Measurements from ENCODE around the gene CFAP43.
"Not testable (repeated sequence)": the region's sequence is repeated elsewhere in the genome, so short reads cannot be mapped to it uniquely, and the experiment has no call there.

CFAP43 gene

DNA sequence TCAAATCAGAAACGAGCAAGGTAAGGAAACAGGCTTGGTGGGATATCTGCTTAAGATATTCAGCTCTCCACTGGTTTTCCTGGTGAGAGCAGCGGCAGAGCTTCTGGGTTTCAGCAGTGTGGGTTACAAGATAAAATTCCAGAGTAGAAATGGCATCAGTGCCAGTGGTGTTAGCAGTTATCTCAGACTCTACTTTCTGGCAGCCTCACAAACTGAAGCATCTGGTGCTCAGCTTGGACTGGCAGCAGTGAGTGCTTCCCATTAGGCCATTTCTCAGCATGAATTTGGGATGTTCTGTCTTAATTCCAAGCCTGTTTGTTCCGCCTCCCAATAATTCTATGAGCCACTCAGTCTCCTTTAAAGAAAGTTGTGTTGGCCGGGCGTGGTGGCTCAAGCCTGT, 29.9 kb upstream of the CFAP43 start:
- Mint-ChIP-seq H3K9me3 (no peaks in the 10 kb centered on the region), H3K36me3 (peaks cover 50% of the 10 kb centered on the region), H3K4me3 (peak overlapping the region; percentile 81), H3K27ac (peak overlapping the region; percentile 97), H3K4me1 (peaks cover 79% of the 10 kb centered on the region), H3K27me3 (no peaks in the 10 kb centered on the region)

DNA sequence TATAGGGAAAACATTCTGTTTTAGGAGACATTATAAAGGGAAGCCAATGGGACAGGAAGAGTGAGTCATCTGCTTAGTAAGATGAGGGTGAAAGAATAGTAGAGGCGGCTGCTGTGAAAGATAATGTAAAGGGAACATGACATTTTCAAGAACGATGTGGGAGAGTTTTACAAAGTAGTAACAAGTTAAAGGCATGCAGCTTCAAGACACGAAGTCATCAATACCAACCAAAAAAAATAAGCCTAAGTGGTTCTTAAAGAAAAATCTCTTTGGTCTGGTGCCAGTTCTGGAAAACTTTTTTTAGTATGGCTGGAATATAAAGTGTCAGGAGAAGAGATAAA, 28.6 kb upstream of the CFAP43 start:
- peak overlapping the region; percentile 97 for H3K27ac Mint-ChIP-seq
- no peaks in the 10 kb centered on the region for H3K27me3 Mint-ChIP-seq
- H3K9me3 Mint-ChIP-seq, result no peaks in the 10 kb centered on the region
- H3K4me3 Mint-ChIP-seq, result peak overlapping the region; percentile 81
- H3K4me1 Mint-ChIP-seq, result peaks cover 81% of the 10 kb centered on the region
- H3K36me3 Mint-ChIP-seq, result peaks cover 43% of the 10 kb centered on the region

DNA sequence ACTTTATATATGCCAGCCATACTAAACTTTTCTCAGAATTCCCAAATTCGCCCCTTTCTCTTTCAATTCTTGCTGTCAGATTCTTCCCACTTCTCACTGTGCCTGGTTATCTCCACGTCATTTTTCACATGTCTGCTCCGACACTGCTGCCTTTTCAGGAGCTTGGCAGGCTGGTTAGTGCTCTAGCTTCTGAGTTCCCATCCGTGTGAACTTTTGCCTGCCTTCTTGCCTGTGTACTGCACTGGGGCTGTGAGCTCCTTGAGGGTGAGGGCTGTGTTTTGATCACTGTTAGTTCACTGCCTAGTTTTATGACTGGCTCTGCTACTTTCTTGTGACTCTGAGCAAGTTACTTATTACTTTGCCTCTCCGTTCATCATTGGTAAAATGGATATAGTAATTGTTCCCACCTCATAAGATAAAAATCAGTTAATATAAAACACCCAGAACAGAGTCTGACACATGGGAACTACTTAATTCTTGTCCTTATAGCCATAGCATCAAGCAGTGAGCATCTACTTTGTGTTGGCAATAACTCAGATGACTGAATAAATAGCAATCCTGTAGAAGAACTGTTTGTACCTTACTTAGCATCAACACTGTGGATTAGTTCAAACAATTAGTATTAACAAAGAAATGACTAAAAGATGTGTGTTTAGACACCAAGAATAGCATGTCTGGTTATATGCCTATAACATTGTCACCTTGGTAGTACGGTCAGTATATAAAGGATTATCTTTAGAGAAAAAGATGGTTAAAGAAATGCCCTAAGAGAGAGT, 28.0 kb upstream of the CFAP43 start:
- H3K27ac Mint-ChIP-seq, result peak overlapping the region; percentile 97
- H3K4me1 Mint-ChIP-seq, result peaks cover 77% of the 10 kb centered on the region
- no peaks in the 10 kb centered on the region for H3K27me3 Mint-ChIP-seq
- H3K9me3 Mint-ChIP-seq, result no peaks in the 10 kb centered on the region
- H3K4me3 Mint-ChIP-seq, result peak overlapping the region; percentile 81
- H3K36me3 Mint-ChIP-seq, result peaks cover 38% of the 10 kb centered on the region

DNA sequence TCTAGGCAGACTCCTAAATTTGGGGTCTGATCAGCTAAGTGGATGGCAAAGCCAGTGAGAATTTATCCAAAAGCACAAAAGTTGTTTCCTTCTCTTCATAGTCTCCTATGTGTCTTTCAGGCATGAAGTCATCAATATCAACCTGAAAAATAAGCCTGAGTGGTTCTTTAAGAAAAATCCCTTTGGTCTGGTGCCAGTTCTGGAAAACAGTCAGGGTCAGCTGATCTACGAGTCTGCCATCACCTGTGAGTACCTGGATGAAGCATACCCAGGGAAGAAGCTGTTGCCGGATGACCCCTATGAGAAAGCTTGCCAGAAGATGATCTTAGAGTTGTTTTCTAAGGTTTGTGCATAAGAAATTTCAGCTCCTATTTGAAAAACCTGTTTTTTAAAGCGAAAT, 27.3 kb upstream of the CFAP43 start:
- H3K27ac Mint-ChIP-seq, result peak overlapping the region; percentile 97
- no peaks in the 10 kb centered on the region for H3K9me3 Mint-ChIP-seq
- peak overlapping the region; percentile 81 for H3K4me3 Mint-ChIP-seq
- peaks cover 73% of the 10 kb centered on the region for H3K4me1 Mint-ChIP-seq
- no peaks in the 10 kb centered on the region for H3K27me3 Mint-ChIP-seq
- peaks cover 37% of the 10 kb centered on the region for H3K36me3 Mint-ChIP-seq

DNA sequence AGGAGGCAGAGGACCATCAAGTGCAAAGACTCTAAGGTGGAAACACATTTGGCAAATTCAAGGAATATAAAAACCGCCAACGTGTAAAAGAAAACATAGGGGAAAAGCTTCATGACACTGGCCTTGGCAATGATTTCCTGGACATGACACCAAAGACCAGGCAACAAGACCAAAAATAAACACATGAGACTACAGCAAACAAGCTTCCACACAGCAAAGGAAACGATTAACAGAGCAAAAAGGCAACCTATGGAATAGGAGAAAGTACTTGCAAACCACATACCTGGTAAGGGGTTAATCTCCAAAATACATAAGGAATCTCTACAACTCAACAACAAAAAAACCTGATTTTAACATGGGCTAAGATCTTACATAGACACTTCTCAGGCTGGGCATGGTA, 26.0 kb upstream of the CFAP43 start:
- H3K27me3 Mint-ChIP-seq, result no peaks in the 10 kb centered on the region
- H3K36me3 Mint-ChIP-seq, result peaks cover 31% of the 10 kb centered on the region
- no peaks in the 10 kb centered on the region for H3K9me3 Mint-ChIP-seq
- peaks cover 77% of the 10 kb centered on the region for H3K4me1 Mint-ChIP-seq
- no peak overlapping the region for H3K4me3 Mint-ChIP-seq
- peak overlapping the region; percentile 76 for H3K27ac Mint-ChIP-seq

DNA sequence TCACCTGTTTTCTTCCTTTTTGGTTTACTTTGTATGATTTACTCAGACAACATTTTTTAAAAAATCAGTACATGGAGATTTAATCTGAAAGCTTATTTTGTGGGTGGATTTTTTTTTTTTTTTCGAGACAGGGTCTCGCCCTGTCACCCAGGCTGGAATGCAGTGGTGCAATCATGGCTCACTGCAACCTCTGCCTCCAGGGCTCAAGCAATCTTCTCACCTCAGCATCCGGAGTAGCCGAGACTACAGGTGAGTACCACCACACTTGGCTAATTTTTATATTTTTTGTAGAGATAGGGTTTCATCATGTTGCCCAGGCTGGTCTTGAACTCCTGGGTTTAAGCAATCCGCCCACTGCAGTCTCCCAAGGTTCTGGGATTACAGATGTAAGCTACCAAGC, 25.1 kb upstream of the CFAP43 start:
- Mint-ChIP-seq H3K36me3 (peaks cover 31% of the 10 kb centered on the region), H3K9me3 (no peaks in the 10 kb centered on the region), H3K4me3 (peak overlapping the region; percentile 63), H3K4me1 (peaks cover 79% of the 10 kb centered on the region), H3K27me3 (no peaks in the 10 kb centered on the region), H3K27ac (peak overlapping the region; percentile 71)

DNA sequence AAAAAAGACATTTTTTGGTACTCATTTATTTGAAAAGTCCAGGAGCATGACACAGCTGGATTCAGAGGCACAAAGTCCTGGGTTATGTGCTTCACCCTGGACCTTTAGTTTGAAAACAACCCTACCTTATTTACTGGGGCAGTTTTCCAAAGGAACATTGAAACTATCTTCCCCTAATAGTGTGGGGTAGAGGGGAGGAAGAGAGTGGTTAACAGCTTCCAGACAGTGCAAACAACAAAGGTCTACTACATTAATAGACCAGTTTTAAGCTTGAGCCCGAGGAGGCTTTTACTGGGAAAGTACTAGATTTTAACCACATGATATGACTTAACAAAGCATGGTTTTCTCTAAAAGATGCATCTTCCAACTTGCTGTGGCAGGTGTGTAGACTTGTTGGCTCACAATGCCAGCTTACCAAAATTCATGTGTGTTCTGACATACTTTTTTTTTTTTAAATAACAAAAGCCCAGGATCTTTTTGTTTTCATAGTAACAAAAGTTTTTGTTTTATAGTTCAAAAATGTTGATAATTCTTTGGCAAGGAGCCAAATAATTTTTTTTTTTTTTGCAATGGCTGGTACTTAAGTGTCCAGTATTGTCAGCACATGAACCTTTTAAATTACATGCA, 24.3 kb upstream of the CFAP43 start:
- peaks cover 74% of the 10 kb centered on the region for H3K4me1 Mint-ChIP-seq
- peaks cover 30% of the 10 kb centered on the region for H3K36me3 Mint-ChIP-seq
- peak overlapping the region; percentile 96 for H3K27ac Mint-ChIP-seq
- H3K4me3 Mint-ChIP-seq, result peak overlapping the region; percentile 95
- H3K27me3 Mint-ChIP-seq, result no peaks in the 10 kb centered on the region
- no peaks in the 10 kb centered on the region for H3K9me3 Mint-ChIP-seq

DNA sequence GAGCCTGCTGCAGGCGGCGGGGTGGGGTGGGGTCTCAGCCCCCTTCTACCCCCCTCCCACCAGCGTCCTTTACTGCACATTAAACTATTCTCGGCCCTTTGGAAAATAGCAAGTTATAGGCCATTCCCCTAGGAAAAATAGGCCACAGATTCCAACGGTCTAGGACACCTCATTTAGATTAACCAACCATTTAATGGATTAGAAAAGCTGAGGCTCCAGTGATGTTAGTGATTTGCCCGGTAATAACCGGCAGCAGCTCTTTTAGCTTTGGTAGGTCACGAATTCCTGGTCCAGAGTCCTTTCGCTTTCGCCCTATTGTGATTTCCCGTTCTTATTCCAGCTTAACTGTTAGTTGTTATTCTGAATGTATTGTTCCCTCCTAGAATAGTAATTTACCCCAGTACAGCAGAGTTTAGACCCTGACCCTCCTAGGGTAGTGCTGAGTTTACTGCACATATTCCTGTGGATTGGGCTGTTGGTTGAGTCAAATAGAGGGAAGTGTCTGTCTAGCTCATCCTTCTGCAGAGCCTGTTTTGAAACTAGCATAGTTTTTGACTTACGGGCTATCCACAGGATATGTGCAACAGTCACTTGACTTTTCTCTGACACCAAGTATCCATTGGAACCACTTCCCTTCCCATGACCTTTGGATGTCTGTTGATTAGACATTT, 23.3 kb upstream of the CFAP43 start:
- H3K36me3 Mint-ChIP-seq, result peaks cover 21% of the 10 kb centered on the region
- H3K4me3 Mint-ChIP-seq, result peak overlapping the region; percentile 95
- H3K9me3 Mint-ChIP-seq, result no peaks in the 10 kb centered on the region
- no peaks in the 10 kb centered on the region for H3K27me3 Mint-ChIP-seq
- H3K27ac Mint-ChIP-seq, result peak overlapping the region; percentile 96
- peaks cover 64% of the 10 kb centered on the region for H3K4me1 Mint-ChIP-seq

DNA sequence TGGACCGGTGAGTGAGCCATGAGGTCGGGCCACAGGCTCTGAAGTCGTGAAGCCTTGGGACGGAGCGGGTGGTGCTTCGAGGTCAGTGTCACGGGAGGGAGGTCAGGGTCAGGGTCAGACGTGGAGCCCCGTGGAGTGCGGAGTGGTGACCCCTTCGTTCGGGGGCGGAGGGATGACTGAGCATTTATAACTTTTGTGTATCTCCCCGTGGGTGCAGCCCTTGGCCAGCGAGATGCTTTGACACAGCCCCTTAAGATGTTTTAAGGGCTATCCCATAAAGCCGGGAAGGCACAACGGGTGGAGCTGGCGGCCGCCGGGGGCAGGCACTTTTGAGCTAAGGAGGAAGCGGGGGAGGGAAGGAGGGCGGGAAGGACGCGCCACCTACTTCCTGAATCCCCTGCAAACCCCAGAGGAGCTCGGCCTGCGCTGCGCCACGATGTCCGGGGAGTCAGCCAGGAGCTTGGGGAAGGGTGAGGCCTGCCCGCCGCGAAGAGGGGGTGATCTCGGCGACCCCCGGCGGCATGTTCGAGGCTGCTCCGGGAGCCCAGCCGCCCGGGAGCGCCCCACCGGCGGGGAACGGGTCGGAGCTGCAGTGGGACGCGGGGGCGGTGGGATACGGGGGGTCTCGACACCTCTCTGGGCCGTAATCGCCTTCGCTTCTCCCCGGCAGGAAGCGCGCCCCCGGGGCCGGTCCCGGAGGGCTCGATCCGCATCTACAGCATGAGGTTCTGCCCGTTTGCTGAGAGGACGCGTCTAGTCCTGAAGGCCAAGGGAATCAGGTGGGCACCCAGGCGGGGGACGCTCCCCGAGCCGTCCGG, 22.5 kb upstream of the CFAP43 start, which contains the start of gene GSTO1:
Gene GSTO1, plus strand, starts transcription at position 400 of the 818 bp plus-strand sequence. Its CDS starts 37 bp downstream, at position 437.
- H3K27ac Mint-ChIP-seq, result peak within 1 kb of the TSS; percentile 98
- H3K27me3 Mint-ChIP-seq, result no peaks in the 10 kb centered on the region
- peaks cover 16% of the 10 kb centered on the region for H3K36me3 Mint-ChIP-seq
- H3K9me3 Mint-ChIP-seq, result no peaks in the 10 kb centered on the region
- H3K4me1 Mint-ChIP-seq, result peaks cover 56% of the 10 kb centered on the region
- H3K4me3 Mint-ChIP-seq, result peak within 1 kb of the TSS; percentile 95

DNA sequence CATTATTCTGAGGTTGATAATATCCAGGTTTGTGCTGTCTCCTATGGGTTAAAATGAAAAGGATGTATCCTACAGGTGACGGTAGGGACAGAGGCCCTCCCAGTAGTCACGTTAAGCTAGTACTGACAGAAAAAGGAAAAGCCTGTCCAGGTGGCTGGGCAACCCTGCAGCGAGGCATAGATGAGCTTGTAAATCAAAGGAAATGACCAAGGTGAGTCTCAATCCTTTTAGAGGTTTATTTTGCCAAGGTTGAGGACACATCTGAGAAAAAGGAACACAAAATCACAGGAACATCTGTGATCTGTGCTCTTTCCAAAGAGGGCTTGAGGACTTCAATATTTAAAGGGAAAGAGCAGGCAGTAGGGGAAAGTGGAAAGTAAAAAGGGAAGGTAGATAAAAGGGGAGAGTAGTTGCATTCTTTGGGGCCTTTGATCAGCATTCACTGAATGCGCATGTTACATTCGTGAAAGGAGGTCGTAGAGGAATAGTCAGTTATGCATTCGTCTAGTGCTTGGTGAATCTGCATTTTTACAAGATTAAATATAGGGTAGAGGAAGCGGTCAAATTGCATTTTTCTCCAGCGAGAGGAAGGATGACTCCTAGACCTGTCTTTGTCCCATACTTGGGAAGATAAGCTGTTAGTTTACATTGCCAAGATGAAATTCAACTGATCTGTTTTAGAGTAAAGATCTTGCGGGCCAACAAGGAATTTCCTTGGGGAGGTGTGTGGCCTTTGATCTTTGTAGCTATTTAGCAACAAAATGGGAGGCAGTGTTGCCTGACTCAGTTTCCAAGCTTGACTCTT, 21.6 kb upstream of the CFAP43 start:
- Mint-ChIP-seq H3K27me3 (no peaks in the 10 kb centered on the region), H3K27ac (peak overlapping the region; percentile 98), H3K4me1 (peaks cover 48% of the 10 kb centered on the region), H3K9me3 (no peaks in the 10 kb centered on the region), H3K36me3 (peaks cover 10% of the 10 kb centered on the region), H3K4me3 (peak overlapping the region; percentile 95)

DNA sequence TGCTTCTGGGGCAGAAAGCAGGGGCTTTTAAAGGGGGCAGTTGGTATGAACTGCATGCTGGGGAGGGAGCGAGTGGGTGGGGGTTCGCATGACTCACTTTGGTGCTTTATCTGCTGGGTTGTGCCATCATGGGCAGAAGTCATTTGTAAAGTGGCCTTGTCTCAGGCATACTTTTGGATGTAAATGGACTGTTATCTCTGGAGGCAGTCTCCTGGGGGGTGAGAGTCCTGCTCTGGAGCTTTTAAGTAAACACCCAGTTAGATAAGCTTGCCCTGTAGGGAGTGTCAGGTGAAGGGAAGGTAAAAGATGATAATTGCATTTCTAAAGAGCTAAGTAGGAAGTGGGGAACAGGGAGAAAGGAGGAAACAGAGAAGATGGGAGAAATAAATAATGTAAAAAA, 20.9 kb upstream of the CFAP43 start:
- H3K36me3 Mint-ChIP-seq, result peaks cover 5% of the 10 kb centered on the region
- H3K4me1 Mint-ChIP-seq, result peaks cover 41% of the 10 kb centered on the region
- H3K9me3 Mint-ChIP-seq, result no peaks in the 10 kb centered on the region
- peak overlapping the region; percentile 16 for H3K27ac Mint-ChIP-seq
- no peaks in the 10 kb centered on the region for H3K27me3 Mint-ChIP-seq
- H3K4me3 Mint-ChIP-seq, result peak overlapping the region; percentile 95

DNA sequence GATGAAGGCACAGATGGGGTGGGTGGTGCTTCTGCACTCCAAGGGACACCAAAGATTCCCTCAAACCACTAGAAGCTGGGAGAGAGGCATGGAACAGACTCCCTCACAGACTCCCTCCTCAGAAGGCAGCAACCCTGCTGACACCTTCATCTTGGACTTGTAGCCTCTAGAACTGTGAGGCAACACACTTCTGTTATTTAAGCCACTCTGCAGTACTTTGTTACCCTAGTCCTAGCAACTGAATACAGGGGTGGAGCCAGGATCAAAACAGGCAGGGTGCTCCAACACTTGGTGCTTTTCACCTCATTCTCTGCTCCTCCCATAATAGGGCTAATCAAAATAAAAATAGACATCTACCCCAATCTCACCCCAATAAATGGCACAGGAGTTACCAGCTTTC, 20.2 kb upstream of the CFAP43 start:
- Mint-ChIP-seq H3K4me1 (peaks cover 34% of the 10 kb centered on the region), H3K9me3 (no peaks in the 10 kb centered on the region), H3K4me3 (no peak overlapping the region), H3K27ac (no peak overlapping the region), H3K36me3 (peaks cover 5% of the 10 kb centered on the region), H3K27me3 (no peaks in the 10 kb centered on the region)

DNA sequence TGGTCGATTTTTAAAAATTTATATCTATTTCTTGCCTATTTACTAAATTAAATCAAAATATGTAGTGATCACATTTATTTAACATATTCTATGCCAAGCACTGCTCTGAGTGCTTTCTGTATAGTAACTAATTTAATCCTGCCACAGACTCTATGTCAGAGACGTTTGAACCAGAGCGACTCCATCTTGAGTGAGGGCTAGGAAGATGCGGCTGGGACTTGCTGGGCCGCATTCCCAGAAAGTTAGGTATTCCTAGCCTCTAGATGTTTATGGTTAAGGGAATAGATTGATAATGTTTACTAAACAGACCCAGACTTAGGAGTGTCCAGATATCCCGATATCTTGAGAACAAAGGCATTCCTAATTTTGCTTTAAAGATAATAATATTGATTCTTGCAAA, 19.3 kb upstream of the CFAP43 start:
- peaks cover 25% of the 10 kb centered on the region for H3K4me1 Mint-ChIP-seq
- H3K9me3 Mint-ChIP-seq, result no peaks in the 10 kb centered on the region
- no peak overlapping the region for H3K4me3 Mint-ChIP-seq
- no peak overlapping the region for H3K27ac Mint-ChIP-seq
- no peaks in the 10 kb centered on the region for H3K27me3 Mint-ChIP-seq
- peaks cover 1% of the 10 kb centered on the region for H3K36me3 Mint-ChIP-seq

DNA sequence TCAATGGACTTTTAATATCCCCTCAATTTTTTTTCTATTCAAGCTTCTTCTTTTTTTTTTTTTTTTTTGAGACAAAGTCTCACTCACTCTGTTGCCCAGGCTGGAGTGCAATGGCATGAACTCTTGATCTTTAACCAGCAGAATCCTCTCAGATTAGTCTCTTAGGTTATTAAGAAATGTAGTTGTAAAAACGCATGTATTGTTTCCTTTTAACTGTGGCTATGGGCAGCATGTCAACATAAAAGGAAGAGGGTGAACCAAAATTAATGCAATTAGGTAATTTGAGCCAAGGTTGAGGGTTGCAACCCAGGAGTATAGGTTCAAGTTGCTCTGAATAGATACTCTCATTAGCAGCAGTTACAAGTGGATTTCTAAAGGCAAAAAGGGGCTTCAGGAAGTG, 18.2 kb upstream of the CFAP43 start:
- peaks cover 16% of the 10 kb centered on the region for H3K4me1 Mint-ChIP-seq
- no peaks in the 10 kb centered on the region for H3K36me3 Mint-ChIP-seq
- H3K4me3 Mint-ChIP-seq, result no peak overlapping the region
- H3K27ac Mint-ChIP-seq, result peak overlapping the region; percentile 9
- H3K27me3 Mint-ChIP-seq, result no peaks in the 10 kb centered on the region
- no peaks in the 10 kb centered on the region for H3K9me3 Mint-ChIP-seq

DNA sequence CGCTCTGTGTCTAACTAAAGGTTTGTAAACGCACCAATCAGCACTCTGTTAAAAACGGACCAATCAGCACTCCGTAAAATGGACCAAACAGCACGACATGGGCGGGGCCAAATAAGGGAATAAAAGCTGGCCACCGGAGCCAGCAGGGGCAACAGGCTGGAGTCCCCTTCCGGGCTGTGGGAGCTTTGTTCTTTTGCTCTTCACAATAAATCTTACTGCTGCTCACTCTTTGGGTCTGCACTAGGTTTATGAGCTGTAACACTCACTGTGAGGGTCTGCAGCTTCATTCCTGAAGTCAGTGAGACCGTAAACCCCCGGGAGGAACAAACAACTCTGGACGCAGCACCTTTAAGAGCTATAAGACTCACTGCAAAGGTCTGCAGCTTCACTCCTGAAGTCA, 16.8 kb upstream of the CFAP43 start:
- H3K36me3 Mint-ChIP-seq, H3K27me3 Mint-ChIP-seq, H3K4me1 Mint-ChIP-seq, H3K9me3 Mint-ChIP-seq, H3K27ac Mint-ChIP-seq, H3K4me3 Mint-ChIP-seq: not testable (repeated sequence)
